Liver (tissue), 9 donors: Measurements from ENCODE around the gene CSTF3. TPM values are rescaled to one million over a fixed set of nuclear protein-coding genes. Genes with fewer than 3 reads are reported as not detected.
"Not testable (repeated sequence)": the region's sequence is repeated elsewhere in the genome, so short reads cannot be mapped to it uniquely, and the experiment has no call there.

Source experiments
- DNase-seq: peaks from one replicate; pipeline ENCODE4 v3.0.0-alpha.2; 2017; ENCODE audit warnings: low spot score
- H3K27ac ChIP-seq, 2 donors: one replicate each; pipeline ENCODE4 v1.7.0; 2013; ENCODE audit warnings: inconsistent platforms in 2 of 2, low read length in 2 of 2, control low read depth in 1 of 2, low read depth in 1 of 2, mild to moderate bottlenecking in 1 of 2
- H3K27me3 ChIP-seq, 4 donors: one replicate each; pipeline versions ENCODE4 v1.6.1 to v1.7.0; 2013; ENCODE audit warnings: low read length in 3 of 4, inconsistent platforms in 1 of 4, mild to moderate bottlenecking in 1 of 4, moderate library complexity in 1 of 4; ENCODE audit not compliant: control insufficient read depth in 4 of 4, insufficient read depth in 4 of 4
- H3K36me3 ChIP-seq, 4 donors: one replicate each; pipeline versions ENCODE4 v1.6.1 to v1.7.0; 2013; ENCODE audit warnings: low read length in 3 of 4, mild to moderate bottlenecking in 3 of 4, low read depth in 1 of 4, moderate library complexity in 1 of 4; ENCODE audit not compliant: control insufficient read depth in 4 of 4, insufficient read depth in 3 of 4
- H3K4me1 ChIP-seq, 4 donors: one replicate each; pipeline versions ENCODE4 v1.6.1 to v1.7.0; 2013; ENCODE audit warnings: low read length in 3 of 4, mild to moderate bottlenecking in 3 of 4, moderate library complexity in 1 of 4; ENCODE audit not compliant: control insufficient read depth in 4 of 4, insufficient read depth in 4 of 4
- H3K4me3 ChIP-seq, 3 donors: one replicate each; pipeline versions ENCODE4 v1.6.1 to v1.7.0; 2013; ENCODE audit warnings: low read length in 3 of 3, control low read depth in 1 of 3, low read depth in 1 of 3, mild to moderate bottlenecking in 1 of 3
- H3K9ac ChIP-seq, 2 donors: one replicate each; pipeline ENCODE4 v1.7.0; 2013; ENCODE audit warnings: low read length in 2 of 2, mild to moderate bottlenecking in 2 of 2, moderate library complexity in 2 of 2, control low read depth in 1 of 2, low read depth in 1 of 2
- H3K9me3 ChIP-seq, 4 donors: one replicate each; pipeline versions ENCODE4 v1.6.1 to v1.7.0; 2013; ENCODE audit warnings: low read length in 3 of 4; ENCODE audit not compliant: control insufficient read depth in 4 of 4
- ATF3 ChIP-seq: IDR thresholded peaks from 2 replicates; pipeline ENCODE4 v1.6.1; 2016; ENCODE audit warnings: antibody characterized with exemption
- CTCF ChIP-seq: fragments of 150-350 bp; IDR thresholded peaks from 2 replicates; pipeline ENCODE4 v1.5.1; 2017; ENCODE audit warnings: improper control_type of control experiment, low read depth, low read length; ENCODE audit not compliant: missing input control
- EGR1 ChIP-seq, 2 donors: IDR thresholded peaks; 2 replicates each; pipeline ENCODE4 v1.6.1; 2016 to 2018; ENCODE audit warnings: antibody characterized with exemption in 2 of 2, low read depth in 2 of 2
- FOXA1 ChIP-seq: IDR thresholded peaks from 2 replicates; pipeline ENCODE4 v1.6.1; 2016; ENCODE audit warnings: antibody characterized with exemption
- FOXA2 ChIP-seq: IDR thresholded peaks from 2 replicates; pipeline ENCODE4 v1.6.1; 2016; ENCODE audit warnings: antibody characterized with exemption
- GABPA ChIP-seq, 2 donors: IDR thresholded peaks in 1 of 2; conservative IDR thresholded peaks in 1 of 2; 2 replicates each; pipeline ENCODE4 v1.6.1; 2016; ENCODE audit warnings: antibody characterized with exemption in 2 of 2, mild to moderate bottlenecking in 1 of 2, moderate library complexity in 1 of 2
- HNF4A ChIP-seq, 2 donors: conservative IDR thresholded peaks; 2 replicates each; pipeline ENCODE4 v1.6.1; 2016; ENCODE audit warnings: antibody characterized with exemption in 2 of 2, mild to moderate bottlenecking in 2 of 2
- HNF4G ChIP-seq: IDR thresholded peaks from 2 replicates; pipeline ENCODE4 v1.6.1; 2016; ENCODE audit warnings: antibody characterized with exemption
- JUND ChIP-seq, 2 donors: IDR thresholded peaks; 2 replicates each; pipeline ENCODE4 v1.6.1; 2016; ENCODE audit warnings: antibody characterized with exemption in 2 of 2
- MAX ChIP-seq: IDR thresholded peaks from 2 replicates; pipeline ENCODE4 v1.6.1; 2016; ENCODE audit warnings: antibody characterized with exemption
- NR2F2 ChIP-seq: IDR thresholded peaks from 2 replicates; pipeline ENCODE4 v1.6.1; 2016; ENCODE audit warnings: antibody characterized with exemption
- RAD21 ChIP-seq, 2 donors: IDR thresholded peaks; 2 replicates each; pipeline ENCODE4 v1.6.1; 2016; ENCODE audit warnings: antibody characterized with exemption in 2 of 2, mild to moderate bottlenecking in 2 of 2
- RXRA ChIP-seq, 2 donors: IDR thresholded peaks; 2 replicates each; pipeline ENCODE4 v1.6.1; 2017 to 2018; ENCODE audit warnings: antibody characterized with exemption in 2 of 2, mild to moderate bottlenecking in 1 of 2
- SP1 ChIP-seq: IDR thresholded peaks from 2 replicates; pipeline ENCODE4 v1.6.1; 2018; ENCODE audit warnings: antibody characterized with exemption, mild to moderate bottlenecking
- TAF1 ChIP-seq: conservative IDR thresholded peaks from 2 replicates; pipeline ENCODE4 v1.6.1; 2016; ENCODE audit warnings: antibody characterized with exemption, mild to moderate bottlenecking
- YY1 ChIP-seq: IDR thresholded peaks from 2 replicates; pipeline ENCODE4 v1.6.1; 2016; ENCODE audit warnings: antibody characterized with exemption, mild to moderate bottlenecking
- ZBTB33 ChIP-seq: IDR thresholded peaks from 2 replicates; pipeline ENCODE4 v1.6.1; 2016; ENCODE audit warnings: antibody characterized with exemption
- WGBS: extraction: QIAGEN DNeasy Blood & Tissue Kit; methylation state at CpG from one replicate; pipeline ENCODE4 v1.1.7; 2013; 5-methylcytosine and 5-hydroxymethylcytosine counted together
- polyA plus RNA-seq, 2 donors: library from polyadenylated mRNA; stranded (reverse) in 1 of 2; unstranded in 1 of 2; fragments of 200-250 nt in 1 of 2; fragments of >200 nt in 1 of 2; fragmentation: Nextera tagmentation in 1 of 2; extraction: Ambion mirVana in 1 of 2; gene quantifications; one replicate each; pipeline versions ENCODE4 v1.2.1 to v1.2.3, GENCODE V29; 2013 to 2015
- total RNA-seq, 2 donors: library from RNA; depleted of rRNA; stranded (reverse); fragments of >200 nt; gene quantifications; one replicate each; pipeline ENCODE4 v1.2.3, GENCODE V29; 2014
- donor health status: healthy.
- donor health status: healthy.
- donor health status: healthy.
- donor health status: healthy.
- donor health status: healthy.

Gene CSTF3
- total and polyA plus RNA-seq, 4 donors = 7.9 to 20.8 (median 12.3) TPM

GRCh38 chr11:33177676-33178336 lies 16.5 kb upstream of the CSTF3 start:
- no peak for DNase-seq
- Histone ChIP-seq H3K4me3 (no peak overlapping the region), H3K4me1 (no peaks in the 10 kb centered on the region), H3K27me3 (no peaks in the 10 kb centered on the region), H3K9ac (no peak overlapping the region), H3K36me3 (no peaks in the 10 kb centered on the region), H3K9me3 (no peaks in the 10 kb centered on the region), H3K27ac (no peak overlapping the region)
- 91% methylated on average over 8 of the region's 8 CpGs for WGBS
- TF ChIP-seq NR2F2 (no peak), JUND (IDR thresholded peaks at IDR 0.05) (no peak), YY1 (no peak), FOXA1 (no peak), EGR1 (IDR thresholded peaks at IDR 0.05; ENCODE audit: low read depth in 2 of 2) (no peak), RAD21 (IDR thresholded peaks at IDR 0.05) (no peak), ZBTB33 (no peak), HNF4G (no peak), FOXA2 (no peak), MAX (no peak), ATF3 (no peak), RXRA (IDR thresholded peaks at IDR 0.05) (no peak), TAF1 (no peak), SP1 (no peak), HNF4A (conservative IDR thresholded peaks at IDR 0.05) (no peak), GABPA (IDR thresholded peaks at IDR 0.05 in 1 of 2, conservative IDR thresholded peaks at IDR 0.05 in 1 of 2) (no peak), CTCF (no peak)

GRCh38 chr11:33176760-33177159 lies 15.5 kb upstream of the CSTF3 start:
- not testable (repeated sequence) for DNase-seq, H3K27ac ChIP-seq, H3K4me3 ChIP-seq, H3K9ac ChIP-seq, H3K4me1 ChIP-seq, H3K27me3 ChIP-seq, H3K36me3 ChIP-seq, H3K9me3 ChIP-seq
- WGBS = 98% methylated on average over 5 of the region's 5 CpGs
